H9 (cell line): Measurements from ENCODE around the gene TTC33. TPM values are rescaled to one million over a fixed set of nuclear protein-coding genes. Genes with fewer than 3 reads are reported as not detected.

Experiments used
- DNase-seq: peaks from one replicate; pipeline ENCODE4 v3.0.0-alpha.2; 2017
- H2AFZ ChIP-seq: one replicate; pipeline ENCODE4 v1.6.1; 2013; ENCODE audit warnings: mild to moderate bottlenecking, low read length, control low read depth, moderate library complexity
- H2AK5ac ChIP-seq: 2 replicates; pipeline ENCODE4 v1.6.1; 2013; ENCODE audit warnings: low read length, control low read depth, mixed read lengths; ENCODE audit not compliant: insufficient read length
- H2BK120ac ChIP-seq: one replicate; pipeline ENCODE4 v1.6.1; 2013; ENCODE audit warnings: low read depth, mild to moderate bottlenecking, low read length, control low read depth, inconsistent platforms; ENCODE audit not compliant: poor library complexity, severe bottlenecking
- H2BK12ac ChIP-seq: 2 replicates; pipeline ENCODE4 v1.6.1; 2013; ENCODE audit warnings: low read length, control low read depth, mixed read lengths, low read depth; ENCODE audit not compliant: insufficient read length
- H2BK15ac ChIP-seq: 2 replicates; pipeline ENCODE4 v1.6.1; 2013; ENCODE audit warnings: low read depth, low read length, control low read depth
- H2BK20ac ChIP-seq: one replicate; pipeline ENCODE4 v1.6.1; 2013; ENCODE audit warnings: low read depth, mild to moderate bottlenecking, low read length, control low read depth, inconsistent platforms; ENCODE audit not compliant: poor library complexity, severe bottlenecking
- H2BK5ac ChIP-seq: 2 replicates; pipeline ENCODE4 v1.6.1; 2013; ENCODE audit warnings: low read length, control low read depth, mixed read lengths; ENCODE audit not compliant: insufficient read length
- H3K14ac ChIP-seq: 2 replicates; pipeline ENCODE4 v1.6.1; 2013; ENCODE audit warnings: low read length, control low read depth; ENCODE audit not compliant: insufficient read depth
- H3K18ac ChIP-seq: 2 replicates; pipeline ENCODE4 v1.6.1; 2013; ENCODE audit warnings: low read depth, mild to moderate bottlenecking, mixed read lengths, low read length, control low read depth; ENCODE audit not compliant: insufficient read length
- H3K23ac ChIP-seq: 2 replicates; pipeline ENCODE4 v1.6.1; 2013; ENCODE audit warnings: low read length, control low read depth, mixed read lengths, low read depth; ENCODE audit not compliant: insufficient read length
- H3K23me2 ChIP-seq: 2 replicates; pipeline ENCODE4 v1.6.1; 2013; ENCODE audit warnings: low read depth, mild to moderate bottlenecking, mixed read lengths, low read length, control low read depth; ENCODE audit not compliant: insufficient read length, poor library complexity, severe bottlenecking
- H3K27ac ChIP-seq: 2 replicates; pipeline ENCODE4 v1.5.1; 2013; ENCODE audit warnings: low read length, control low read depth, mixed read lengths, low read depth; ENCODE audit not compliant: insufficient read length
- H3K27me3 ChIP-seq: 2 replicates; pipeline ENCODE4 v1.6.1; 2013; ENCODE audit warnings: low read length, control low read depth, inconsistent platforms; ENCODE audit not compliant: insufficient read depth
- H3K4ac ChIP-seq: 2 replicates; pipeline ENCODE4 v1.6.1; 2013; ENCODE audit warnings: low read depth, mild to moderate bottlenecking, control low read depth, inconsistent platforms, low read length, moderate library complexity
- H3K4me1 ChIP-seq: 2 replicates; pipeline ENCODE4 v1.6.1; 2013; ENCODE audit warnings: low read length, control low read depth, inconsistent platforms; ENCODE audit not compliant: insufficient read depth
- H3K4me2 ChIP-seq: 2 replicates; pipeline ENCODE4 v1.6.1; 2013; ENCODE audit warnings: low read length, control low read depth, mixed read lengths; ENCODE audit not compliant: insufficient read length, insufficient read depth
- H3K56ac ChIP-seq: 2 replicates; pipeline ENCODE4 v1.6.1; 2013; ENCODE audit warnings: low read depth, mild to moderate bottlenecking, mixed read lengths, low read length, control low read depth; ENCODE audit not compliant: insufficient read length
- H3K79me1 ChIP-seq: 2 replicates; pipeline ENCODE4 v1.6.1; 2013; ENCODE audit warnings: low read depth, mild to moderate bottlenecking, moderate library complexity, low read length, control low read depth, inconsistent platforms; ENCODE audit not compliant: insufficient read depth, poor library complexity, severe bottlenecking
- H3K79me2 ChIP-seq: 2 replicates; pipeline ENCODE4 v1.6.1; 2013; ENCODE audit warnings: low read length, control low read depth, inconsistent platforms; ENCODE audit not compliant: insufficient read depth
- H3K9ac ChIP-seq: 2 replicates; pipeline ENCODE4 v1.6.1; 2013; ENCODE audit warnings: low read length, control low read depth, mixed read lengths; ENCODE audit not compliant: insufficient read length; ENCODE audit errors: extremely low read depth
- H3K9me3 ChIP-seq: one replicate; pipeline ENCODE4 v1.6.1; 2013; ENCODE audit warnings: low read depth, low read length, inconsistent platforms; ENCODE audit not compliant: control insufficient read depth
- H3T11ph ChIP-seq: one replicate; pipeline ENCODE4 v1.6.1; 2013; ENCODE audit warnings: mild to moderate bottlenecking, low read length, control low read depth, inconsistent platforms
- H4K20me1 ChIP-seq: one replicate; pipeline ENCODE4 v1.6.1; 2013; ENCODE audit not compliant: control insufficient read depth, insufficient read length, insufficient read depth
- H4K5ac ChIP-seq: 2 replicates; pipeline ENCODE4 v1.6.1; 2013; ENCODE audit warnings: low read depth, mild to moderate bottlenecking, mixed read lengths, low read length, control low read depth; ENCODE audit not compliant: insufficient read length
- H4K8ac ChIP-seq: replicated peaks from 2 replicates; pipeline ENCODE4 v1.6.1; 2013; ENCODE audit warnings: low read length, control low read depth, mixed read lengths, low read depth; ENCODE audit not compliant: insufficient read length
- H4K91ac ChIP-seq: 2 replicates; pipeline ENCODE4 v1.6.1; 2013; ENCODE audit warnings: low read depth, mild to moderate bottlenecking, moderate library complexity, mixed read lengths, low read length, control low read depth; ENCODE audit not compliant: insufficient read length
- H3K27ac Mint-ChIP-seq, 3 experiments: 2 replicates in 2 of 3; 3 replicates in 1 of 3; pipeline ENCODE4 v1.8.0; 2020 to 2021; ENCODE audit warnings: mixed read lengths in 3 of 3, mild to moderate bottlenecking in 1 of 3, moderate library complexity in 1 of 3
- H3K27me3 Mint-ChIP-seq: 2 replicates; pipeline ENCODE4 v1.8.0; 2021; ENCODE audit warnings: low read depth, mild to moderate bottlenecking, moderate library complexity, mixed read lengths
- H3K36me3 Mint-ChIP-seq, 3 experiments: 2 replicates in 2 of 3; 3 replicates in 1 of 3; pipeline ENCODE4 v1.8.0; 2020 to 2021; ENCODE audit warnings: low read depth in 3 of 3, mixed read lengths in 3 of 3; ENCODE audit not compliant: insufficient read depth in 1 of 3
- H3K4me1 Mint-ChIP-seq, 2 experiments: 2 replicates each; pipeline ENCODE4 v1.8.0; 2020; ENCODE audit warnings: mixed read lengths in 2 of 2
- H3K4me3 Mint-ChIP-seq, 2 experiments: 2 replicates in 1 of 2; 3 replicates in 1 of 2; pipeline ENCODE4 v1.8.0; 2020 to 2021; ENCODE audit warnings: mild to moderate bottlenecking in 2 of 2, mixed read lengths in 2 of 2, moderate library complexity in 1 of 2
- H3K9me3 Mint-ChIP-seq, 2 experiments: 2 replicates in 1 of 2; 3 replicates in 1 of 2; pipeline ENCODE4 v1.8.0; 2020; ENCODE audit warnings: mild to moderate bottlenecking in 2 of 2, mixed read lengths in 2 of 2, moderate library complexity in 1 of 2
- CTCF ChIP-seq: fragments of 200-600 bp; sonication (generic); conservative IDR thresholded peaks from 3 replicates; pipeline ENCODE4 v1.8.0; 2021; ENCODE audit warnings: antibody characterized with exemption, mild to moderate bottlenecking
- WGBS: extraction: QIAGEN DNeasy Blood & Tissue Kit; methylation state at CpG from one replicate; pipeline ENCODE4 v1.1.7; 2013; ENCODE audit warnings: missing lambda C conversion rate, low lambda C conversion rate, mixed read lengths; ENCODE audit not compliant: insufficient read length; ENCODE audit errors: extremely low coverage; 5-methylcytosine and 5-hydroxymethylcytosine counted together
- total RNA-seq: library from RNA; stranded (reverse); gene quantifications from 2 replicates; pipeline ENCODE4 v1.2.1, GENCODE V29; 2021

Gene TTC33
- total RNA-seq, 1 experiment from 2014 or later: 7.3 TPM

- H3K27me3 Mint-ChIP-seq: no peaks in the 10 kb centered on the region
- Histone ChIP-seq H3K23me2 (no peaks in the 10 kb centered on the region), H3K79me2 (no peaks in the 10 kb centered on the region), H3K27me3 (no peaks in the 10 kb centered on the region), H2BK120ac (no peak overlapping the region), H3K56ac (no peak overlapping the region), H3K9me3 (no peaks in the 10 kb centered on the region), H3K27ac (no peak overlapping the region), H2AFZ (no peak overlapping the region), H3K4ac (no peak overlapping the region), H3K79me1 (no peaks in the 10 kb centered on the region), H3K23ac (no peak overlapping the region), H4K20me1 (no peaks in the 10 kb centered on the region), H3K4me2 (no peak overlapping the region), H4K5ac (no peak overlapping the region), H2AK5ac (no peak overlapping the region), H3K4me1 (no peaks in the 10 kb centered on the region), H4K91ac (no peak overlapping the region), H3K9ac (no peak overlapping the region), H3T11ph (no peak overlapping the region), H3K14ac (no peak overlapping the region), H4K8ac (no peak overlapping the region), H2BK20ac (no peak overlapping the region), H2BK12ac (no peak overlapping the region), H2BK5ac (no peak overlapping the region), H2BK15ac (no peak overlapping the region), H3K18ac (no peak overlapping the region)
- H3K9me3 Mint-ChIP-seq: no peaks in the 10 kb centered on the region
- no peak for DNase-seq
- no peak overlapping the region for H3K4me3 Mint-ChIP-seq
- WGBS: no CpG with 5 or more reads among the region's 8 CpGs
- no peaks in the 10 kb centered on the region for H3K36me3 Mint-ChIP-seq
- no peak for TF ChIP-seq CTCF
- no peaks in the 10 kb centered on the region for H3K4me1 Mint-ChIP-seq
- peak overlapping the region in 2 of 3 experiments; percentile 10 to 52; a peak in 2 of 7 replicates for H3K27ac Mint-ChIP-seq
Measured at GRCh38 chr5:40652441-40653220, 103.1 kb downstream of the TTC33 start.
